ENCODE results near the gene ATP2A3.

The ATP2A3 gene

GRCh38 chr17:3888343-3889171 is 75.7 kb downstream of the ATP2A3 start:
- DNase-seq: peak; percentile 86

GRCh38 chr17:3887804-3888203 is 76.4 kb downstream of the ATP2A3 start:
- no peak for DNase-seq

- DNase-seq: no peak
Measured at GRCh38 chr17:3887394-3887793, 76.8 kb downstream of the ATP2A3 start.

- no peak for DNase-seq
Measured at GRCh38 chr17:3886776-3887175, 77.5 kb downstream of the ATP2A3 start.

GRCh38 chr17:3885970-3886369 is 78.3 kb downstream of the ATP2A3 start:
- no peak for DNase-seq

GRCh38 chr17:3885271-3885670 is 79.0 kb downstream of the ATP2A3 start:
- DNase-seq: peak; percentile 36

GRCh38 chr17:3884188-3884587 is 80.0 kb downstream of the ATP2A3 start:
- no peak for DNase-seq

GRCh38 chr17:3882276-3882675 is 82.0 kb downstream of the ATP2A3 start:
- DNase-seq: no peak

- no peak for DNase-seq
Measured at GRCh38 chr17:3880983-3881382, 83.3 kb downstream of the ATP2A3 start.

GRCh38 chr17:3879591-3880417 is 84.4 kb downstream of the ATP2A3 start:
- DNase-seq: peak; percentile 35

GRCh38 chr17:3879186-3879585 is 85.1 kb downstream of the ATP2A3 start:
- DNase-seq: peak; percentile 98

- DNase-seq: no peak
Measured at GRCh38 chr17:3877220-3877619, 87.0 kb downstream of the ATP2A3 start.

GRCh38 chr17:3875317-3875716 is 88.9 kb downstream of the ATP2A3 start:
- no peak for DNase-seq

Data from DMS 273 treated with DMSO at 0.1 percent for 48 hours (cell line).